Endothelial cell of umbilical vein (primary cell): ENCODE data around the gene WDR27. TPM values are rescaled to one million over a fixed set of nuclear protein-coding genes. Genes with fewer than 3 reads are reported as not detected.

Experiments used
- BruUV-seq: library from RNA; stranded (reverse); fragments of 400-500 nt; replicated peaks from 2 replicates; lab custom pipeline; 2021; lab: Mats Ljungman, UMichigan
- CTCF ChIA-PET: fragments of 300-600, 350-600 bp; sonication (Branson Sonifier 250); formaldehyde crosslinking; loops from one replicate; lab custom pipeline; 2021; ENCODE audit warnings: antibody characterized with exemption, inconsistent platforms; lab: Charles Lee
- POLR2A ChIA-PET: fragments of 300-600, 350-600 bp; sonication (Branson Sonifier 250); formaldehyde crosslinking; loops from one replicate; lab custom pipeline; 2021; ENCODE audit warnings: antibody characterized with exemption, inconsistent platforms; lab: Charles Lee
- DNase-seq: peaks from one replicate; pipeline ENCODE4 v3.0.0-alpha.2; 2011; ENCODE audit warnings: low read depth, low spot score
- FAIRE-seq: peaks from 2 replicates; lab custom pipeline; 2011; peaks lifted over from hg19 to GRCh38; lab: Jason Lieb, UNC
- H2AFZ ChIP-seq: 2 replicates; pipeline ENCODE4 v1.6.0; 2012; ENCODE audit warnings: low read depth, low read length, control low read depth, inconsistent platforms
- H3K27ac ChIP-seq: 2 replicates; pipeline ENCODE4 v1.5.1; 2011; ENCODE audit warnings: low read depth, mild to moderate bottlenecking, control low read depth, low read length, moderate library complexity; ENCODE audit not compliant: insufficient read depth
- H3K27me3 ChIP-seq, 2 experiments: 2 replicates each; pipeline versions ENCODE4 v1.6.0 to v1.6.1; 2011; ENCODE audit warnings: low read length in 2 of 2, mixed read lengths in 1 of 2; ENCODE audit not compliant: control insufficient read depth in 2 of 2, insufficient read depth in 2 of 2
- H3K36me3 ChIP-seq, 2 experiments: 2 replicates in 1 of 2; 3 replicates in 1 of 2; pipeline ENCODE4 v1.5.1; 2011; ENCODE audit warnings: low read length in 2 of 2, mild to moderate bottlenecking in 1 of 2, moderate library complexity in 1 of 2; ENCODE audit not compliant: control insufficient read depth in 2 of 2, insufficient read depth in 2 of 2; ENCODE audit errors: extremely low read depth in 1 of 2
- H3K4me1 ChIP-seq: 3 replicates; pipeline ENCODE4 v1.5.1; 2011; ENCODE audit warnings: mild to moderate bottlenecking, low read length; ENCODE audit not compliant: control insufficient read depth, insufficient read depth; ENCODE audit errors: extremely low read depth
- H3K4me2 ChIP-seq: 2 replicates; pipeline ENCODE4 v1.6.1; 2011; ENCODE audit warnings: low read length, control low read depth, mixed read lengths; ENCODE audit not compliant: insufficient read depth
- H3K4me3 ChIP-seq, 3 experiments: fragments of 200-600 bp in 1 of 3; sonication (generic), shearing (Covaris generic) in 1 of 3; replicated peaks in 1 of 3; 2 replicates each; pipeline ENCODE4 v1.5.1; 2011 to 2016; ENCODE audit warnings: control low read depth in 3 of 3, low read length in 3 of 3, mild to moderate bottlenecking in 2 of 3, inconsistent platforms in 1 of 3, low read depth in 1 of 3, moderate library complexity in 1 of 3; ENCODE audit not compliant: insufficient read depth in 1 of 3
- H3K79me2 ChIP-seq: 2 replicates; pipeline ENCODE4 v1.6.0; 2012; ENCODE audit warnings: low read length, inconsistent platforms; ENCODE audit not compliant: control insufficient read depth, insufficient read depth
- H3K9ac ChIP-seq: replicated peaks from 2 replicates; pipeline ENCODE3; 2011; ENCODE audit warnings: low read length, control low read depth; ENCODE audit not compliant: insufficient read depth; ENCODE audit errors: extremely low read depth
- H3K9me1 ChIP-seq: replicated peaks from 3 replicates; pipeline ENCODE4 v1.6.0; 2011; ENCODE audit warnings: mild to moderate bottlenecking, low read length; ENCODE audit not compliant: control insufficient read depth, insufficient read depth; ENCODE audit errors: extremely low read depth
- H3K9me3 ChIP-seq: replicated peaks from 2 replicates; pipeline ENCODE4 v1.5.1; 2012; ENCODE audit warnings: low read length, inconsistent platforms; ENCODE audit not compliant: control insufficient read depth, insufficient read depth
- H4K20me1 ChIP-seq: replicated peaks from 2 replicates; pipeline ENCODE3; 2011; ENCODE audit warnings: mild to moderate bottlenecking, low read length; ENCODE audit not compliant: control insufficient read depth, insufficient read depth; ENCODE audit errors: extremely low read depth
- CTCF ChIP-seq, 2 donors: IDR thresholded peaks; 1 replicate in 1 of 2; 2 replicates in 1 of 2; pipeline ENCODE4 v1.5.1; 2011; ENCODE audit warnings: low read length in 2 of 2, mild to moderate bottlenecking in 2 of 2, moderate library complexity in 2 of 2, control low read depth in 1 of 2, inconsistent platforms in 1 of 2, low read depth in 1 of 2; ENCODE audit not compliant: insufficient read depth in 1 of 2; ENCODE audit errors: extremely low read depth in 1 of 2
- EZH2 ChIP-seq: IDR thresholded peaks from 2 replicates; pipeline ENCODE4 v1.6.1; 2012; ENCODE audit warnings: borderline replicate concordance, low read depth, mild to moderate bottlenecking, moderate library complexity, low read length, inconsistent platforms; ENCODE audit not compliant: severe bottlenecking
- FOS ChIP-seq: IDR thresholded peaks from 2 replicates; pipeline ENCODE4 v1.6.1; 2011; ENCODE audit warnings: mild to moderate bottlenecking, low read length, moderate library complexity, borderline replicate concordance; ENCODE audit not compliant: insufficient read depth
- GATA2 ChIP-seq: IDR thresholded peaks from 2 replicates; pipeline ENCODE4 v1.7.0; 2011; ENCODE audit warnings: low read depth, mild to moderate bottlenecking, moderate library complexity, mixed read lengths, low read length; ENCODE audit not compliant: insufficient read length, insufficient read depth
- JUN ChIP-seq: IDR thresholded peaks from 2 replicates; pipeline ENCODE4 v1.6.1; 2011; ENCODE audit warnings: borderline replicate concordance, low read depth; ENCODE audit not compliant: insufficient read length, insufficient read depth
- MAX ChIP-seq: IDR thresholded peaks from 2 replicates; pipeline ENCODE4 v1.6.1; 2011; ENCODE audit not compliant: insufficient read depth, insufficient read length
- MYC ChIP-seq: IDR thresholded peaks from one replicate; pipeline ENCODE4 v1.6.1; 2011; ENCODE audit warnings: mild to moderate bottlenecking, low read depth, low read length
- POLR2A ChIP-seq: IDR thresholded peaks from 2 replicates; pipeline ENCODE4 v1.6.1; 2012; ENCODE audit warnings: low read depth, mild to moderate bottlenecking, control low read depth, low read length
- POLR2AphosphoS5 ChIP-seq: IDR thresholded peaks from 2 replicates; pipeline ENCODE4 v1.6.1; 2012; ENCODE audit warnings: low read depth, mild to moderate bottlenecking, control low read depth, low read length, moderate library complexity; ENCODE audit not compliant: insufficient read depth
- dilution Hi-C: fragments of 300-500 bp; cut with MboI; formaldehyde crosslinking; loops from one replicate; pipeline ENCODE4 v1.15.0; 2019; ENCODE audit warnings: low sequenced_read_pairs; ENCODE audit not compliant: extremely low pct_ligation_motif_present
- intact Hi-C: fragments of 100-400 bp; cut with micrococcal nuclease; formaldehyde crosslinking; loops from one replicate; pipeline ENCODE4 v1.10.0; 2022
- polyA plus RNA-seq, 4 experiments: library from polyadenylated mRNA; depleted of rRNA in 3 of 4; stranded (reverse) in 3 of 4; unstranded in 1 of 4; fragments of >200 nt; gene quantifications; 2 replicates each; pipeline versions ENCODE4 v1.2.1 to v1.2.3, GENCODE V29; 2011 to 2012; ENCODE audit warnings: missing spikeins in 1 of 4
- total RNA-seq: library from RNA; stranded (reverse); gene quantifications from 2 replicates; pipeline ENCODE4 v1.2.3, GENCODE V29; 2021

Gene WDR27
- total and polyA plus RNA-seq, 2 donors (not counting 3 experiments of a cell fraction or from before 2014, with no cell fraction given): 60.1 to 69.7 TPM

GRCh38 chr6:169661391-169661756, 40.5 kb downstream of the WDR27 start:
- ChIA-PET POLR2A (no interaction called here), CTCF (no interaction called here)
- Histone ChIP-seq H2AFZ (no peak overlapping the region), H3K4me3 (no peak overlapping the region), H3K36me3 (peaks cover 2 to 36% of the 10 kb centered on the region in 2 experiments), H3K79me2 (no peaks in the 10 kb centered on the region), H3K9me3 (no peaks in the 10 kb centered on the region), H3K4me1 (no peaks in the 10 kb centered on the region), H3K27ac (no peak overlapping the region), H3K9ac (no peak overlapping the region), H3K4me2 (no peak overlapping the region), H4K20me1 (no peaks in the 10 kb centered on the region), H3K27me3 (no peaks in the 10 kb centered on the region), H3K9me1 (no peaks in the 10 kb centered on the region)
- TF ChIP-seq POLR2A: no peak
- TF ChIP-seq MYC: no peak
- TF ChIP-seq POLR2AphosphoS5: no peak
- TF ChIP-seq CTCF (IDR thresholded peaks at IDR 0.05; ENCODE audit: extremely low read depth in 1 of 2, insufficient read depth in 1 of 2, low read depth in 1 of 2, low read length in 2 of 2): no peak
- no peak for TF ChIP-seq FOS
- TF ChIP-seq MAX: no peak
- no peak for TF ChIP-seq JUN
- TF ChIP-seq EZH2: no peak
- TF ChIP-seq GATA2: no peak
- DNase-seq: no peak
- no TSS peak for BruUV-seq
- dilution Hi-C loops (no loop called here), intact Hi-C loops (no loop called here)
- FAIRE-seq: no peak
